Esophagus muscularis mucosa (tissue), 4 donors: ENCODE results near the gene SMYD2.

Experiments used
- EP300 ChIP-seq: sonication (generic); formaldehyde crosslinking; IDR thresholded peaks from one replicate; pipeline ENCODE4 v1.6.1; 2017; ENCODE audit warnings: antibody characterized with exemption
- POLR2A ChIP-seq: fragments of 450-650 bp; IDR thresholded peaks from one replicate; pipeline ENCODE4 v1.6.1; 2017; ENCODE audit warnings: antibody characterized with exemption, moderate library complexity, mild to moderate bottlenecking, low read depth
- TF ChIP-seq, protein P1 (sequence below), 3 experiments: fragments of 200-600 bp in 2 of 3; fragments of 450-650 bp in 1 of 3; sonication (generic) in 2 of 3; IDR thresholded peaks; one replicate each; pipeline ENCODE4 v1.5.1; 2017 to 2019; ENCODE audit warnings: antibody characterized with exemption in 3 of 3, mild to moderate bottlenecking in 2 of 3, moderate library complexity in 1 of 3

- no peak for TF ChIP-seq POLR2A
- TF ChIP-seq EP300, result no peak
- TF ChIP-seq, protein P1, sequence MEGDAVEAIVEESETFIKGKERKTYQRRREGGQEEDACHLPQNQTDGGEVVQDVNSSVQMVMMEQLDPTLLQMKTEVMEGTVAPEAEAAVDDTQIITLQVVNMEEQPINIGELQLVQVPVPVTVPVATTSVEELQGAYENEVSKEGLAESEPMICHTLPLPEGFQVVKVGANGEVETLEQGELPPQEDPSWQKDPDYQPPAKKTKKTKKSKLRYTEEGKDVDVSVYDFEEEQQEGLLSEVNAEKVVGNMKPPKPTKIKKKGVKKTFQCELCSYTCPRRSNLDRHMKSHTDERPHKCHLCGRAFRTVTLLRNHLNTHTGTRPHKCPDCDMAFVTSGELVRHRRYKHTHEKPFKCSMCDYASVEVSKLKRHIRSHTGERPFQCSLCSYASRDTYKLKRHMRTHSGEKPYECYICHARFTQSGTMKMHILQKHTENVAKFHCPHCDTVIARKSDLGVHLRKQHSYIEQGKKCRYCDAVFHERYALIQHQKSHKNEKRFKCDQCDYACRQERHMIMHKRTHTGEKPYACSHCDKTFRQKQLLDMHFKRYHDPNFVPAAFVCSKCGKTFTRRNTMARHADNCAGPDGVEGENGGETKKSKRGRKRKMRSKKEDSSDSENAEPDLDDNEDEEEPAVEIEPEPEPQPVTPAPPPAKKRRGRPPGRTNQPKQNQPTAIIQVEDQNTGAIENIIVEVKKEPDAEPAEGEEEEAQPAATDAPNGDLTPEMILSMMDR (IDR thresholded peaks at IDR 0.05), result no peak
Observed at GRCh38 chr1:214244252-214244651, 36.7 kb upstream of the SMYD2 start.
